Caco-2 (cell line): ENCODE measurements around the gene KCNC4. TPM values are rescaled to one million over a fixed set of nuclear protein-coding genes. Genes with fewer than 3 reads are reported as not detected.

ENCODE experiments used
- BruUV-seq: library from RNA; stranded (reverse); fragments of 400-500 nt; replicated peaks from 2 replicates; lab custom pipeline; 2021; lab: Mats Ljungman, UMichigan
- CTCF ChIA-PET: fragments of 300-600 bp; sonication (Branson Sonifier 250); formaldehyde crosslinking; loops from one replicate; lab custom pipeline; 2022; ENCODE audit warnings: antibody characterized with exemption; lab: Charles Lee
- POLR2A ChIA-PET: fragments of 300-600 bp; sonication (Branson Sonifier 250); formaldehyde crosslinking; loops from one replicate; lab custom pipeline; 2022; ENCODE audit warnings: antibody characterized with exemption; lab: Charles Lee
- DNase-seq, 2 experiments: peaks; one replicate each; pipeline versions ENCODE4 v3.0.0 to v3.0.0-alpha.2; 2020 to 2022
- H3K27me3 ChIP-seq: replicated peaks from 2 replicates; pipeline ENCODE4 v1.6.0; 2011; ENCODE audit warnings: low read length; ENCODE audit not compliant: control insufficient read depth, insufficient read depth
- H3K36me3 ChIP-seq: 2 replicates; pipeline ENCODE4 v1.5.1; 2011; ENCODE audit warnings: low read length; ENCODE audit not compliant: control insufficient read depth, insufficient read depth
- H3K4me1 ChIP-seq: fragments of 250-450 bp; sonication (Bioruptor Pico); 2 replicates; pipeline ENCODE4 v1.5.1; 2020; ENCODE audit warnings: mild to moderate bottlenecking
- H3K4me3 ChIP-seq: 2 replicates; pipeline ENCODE4 v1.5.1; 2011; ENCODE audit warnings: low read depth, mild to moderate bottlenecking, control low read depth, low read length
- H3K9me3 ChIP-seq: fragments of 250-450 bp; sonication (Bioruptor Pico); 2 replicates; pipeline ENCODE4 v1.5.1; 2020; ENCODE audit warnings: mild to moderate bottlenecking, moderate library complexity
- H3K27ac Mint-ChIP-seq: one replicate; pipeline ENCODE4 v1.8.0; 2022; ENCODE audit warnings: mixed read lengths; ENCODE audit not compliant: unreplicated experiment
- H3K27me3 Mint-ChIP-seq: one replicate; pipeline ENCODE4 v1.8.0; 2022; ENCODE audit warnings: mixed read lengths; ENCODE audit not compliant: insufficient read depth, unreplicated experiment
- H3K36me3 Mint-ChIP-seq: one replicate; pipeline ENCODE4 v1.8.0; 2022; ENCODE audit warnings: mild to moderate bottlenecking, mixed read lengths; ENCODE audit not compliant: insufficient read depth, unreplicated experiment
- H3K4me1 Mint-ChIP-seq: one replicate; pipeline ENCODE4 v1.8.0; 2022; ENCODE audit warnings: low read depth, mixed read lengths; ENCODE audit not compliant: unreplicated experiment
- H3K4me3 Mint-ChIP-seq: one replicate; pipeline ENCODE4 v1.8.0; 2022; ENCODE audit warnings: mild to moderate bottlenecking, moderate library complexity, mixed read lengths; ENCODE audit not compliant: unreplicated experiment
- H3K9me3 Mint-ChIP-seq: one replicate; pipeline ENCODE4 v1.8.0; 2022; ENCODE audit warnings: mixed read lengths; ENCODE audit not compliant: unreplicated experiment
- intact Hi-C: fragments of 100-400 bp; cut with micrococcal nuclease; formaldehyde crosslinking; loops from one replicate; pipeline ENCODE4 v1.10.0; 2022; ENCODE audit not compliant: unreplicated experiment
- total RNA-seq: library from RNA; stranded (reverse); gene quantifications from 2 replicates; pipeline ENCODE4 v1.2.3, GENCODE V29; 2022
- TF ChIP-seq, protein P1 (sequence below), 2 experiments: fragments of 200-600 bp in 1 of 2; IDR thresholded peaks; 1 replicate in 1 of 2; 2 replicates in 1 of 2; pipeline versions ENCODE4 v1.5.1 to v1.8.0; 2011 to 2022; ENCODE audit warnings: antibody characterized with exemption in 1 of 2, control low read depth in 1 of 2, inconsistent platforms in 1 of 2, low read depth in 1 of 2, low read length in 1 of 2, mild to moderate bottlenecking in 1 of 2, moderate library complexity in 1 of 2; ENCODE audit not compliant: insufficient read depth in 1 of 2, severe bottlenecking in 1 of 2, unreplicated experiment in 1 of 2

KCNC4 gene
- total RNA-seq, 1 experiment from 2014 or later, result 5.3 TPM

DNA sequence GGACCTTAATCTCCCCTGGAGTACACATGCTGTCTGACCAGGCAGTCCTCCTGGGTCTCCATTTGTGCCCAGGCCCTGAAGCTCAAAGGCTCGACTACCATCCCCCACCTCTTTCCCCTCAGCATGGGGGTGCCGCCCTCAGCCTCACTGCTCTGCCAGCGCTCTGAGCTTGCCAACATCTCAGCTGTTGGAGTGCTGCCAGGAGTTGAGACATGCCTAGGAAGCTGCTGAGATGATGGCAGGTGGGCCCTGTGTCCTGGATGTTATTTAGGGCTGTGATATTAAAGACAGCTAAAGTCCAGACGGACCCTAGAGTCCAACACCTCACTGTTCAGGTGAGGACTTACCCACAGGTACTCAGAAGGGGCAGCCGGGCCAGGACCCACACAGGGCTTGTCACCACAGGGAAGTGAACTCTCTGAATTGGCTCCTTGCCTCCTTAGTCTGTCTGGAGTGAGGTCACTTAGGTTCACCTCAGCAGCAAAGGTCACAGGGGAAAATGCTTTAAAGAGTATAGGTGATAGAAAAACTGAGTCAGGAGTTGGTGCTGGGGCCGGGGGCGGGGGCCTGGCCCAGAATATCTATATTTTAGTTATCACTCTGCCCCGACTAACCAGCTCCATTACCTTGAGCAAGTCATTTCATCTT, 19.7 kb upstream of the KCNC4 start:
- Histone ChIP-seq H3K36me3 (no peaks in the 10 kb centered on the region), H3K4me1 (no peaks in the 10 kb centered on the region), H3K27me3 (no peaks in the 10 kb centered on the region), H3K4me3 (no peak overlapping the region), H3K9me3 (no peaks in the 10 kb centered on the region)
- H3K36me3 Mint-ChIP-seq, result no peaks in the 10 kb centered on the region
- no peak for DNase-seq
- peaks cover 15% of the 10 kb centered on the region for H3K27me3 Mint-ChIP-seq
- intact Hi-C loops, result no loop called here
- H3K4me1 Mint-ChIP-seq, result peaks cover 7% of the 10 kb centered on the region
- no peak overlapping the region for H3K4me3 Mint-ChIP-seq
- no peaks in the 10 kb centered on the region for H3K9me3 Mint-ChIP-seq
- BruUV-seq, result no TSS peak
- POLR2A ChIA-PET, result no interaction called here
- H3K27ac Mint-ChIP-seq, result no peak overlapping the region
- TF ChIP-seq, protein P1, sequence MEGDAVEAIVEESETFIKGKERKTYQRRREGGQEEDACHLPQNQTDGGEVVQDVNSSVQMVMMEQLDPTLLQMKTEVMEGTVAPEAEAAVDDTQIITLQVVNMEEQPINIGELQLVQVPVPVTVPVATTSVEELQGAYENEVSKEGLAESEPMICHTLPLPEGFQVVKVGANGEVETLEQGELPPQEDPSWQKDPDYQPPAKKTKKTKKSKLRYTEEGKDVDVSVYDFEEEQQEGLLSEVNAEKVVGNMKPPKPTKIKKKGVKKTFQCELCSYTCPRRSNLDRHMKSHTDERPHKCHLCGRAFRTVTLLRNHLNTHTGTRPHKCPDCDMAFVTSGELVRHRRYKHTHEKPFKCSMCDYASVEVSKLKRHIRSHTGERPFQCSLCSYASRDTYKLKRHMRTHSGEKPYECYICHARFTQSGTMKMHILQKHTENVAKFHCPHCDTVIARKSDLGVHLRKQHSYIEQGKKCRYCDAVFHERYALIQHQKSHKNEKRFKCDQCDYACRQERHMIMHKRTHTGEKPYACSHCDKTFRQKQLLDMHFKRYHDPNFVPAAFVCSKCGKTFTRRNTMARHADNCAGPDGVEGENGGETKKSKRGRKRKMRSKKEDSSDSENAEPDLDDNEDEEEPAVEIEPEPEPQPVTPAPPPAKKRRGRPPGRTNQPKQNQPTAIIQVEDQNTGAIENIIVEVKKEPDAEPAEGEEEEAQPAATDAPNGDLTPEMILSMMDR (IDR thresholded peaks at IDR 0.05; ENCODE audit: insufficient read depth in 1 of 2, low read depth in 1 of 2, low read length in 1 of 2, severe bottlenecking in 1 of 2, unreplicated experiment in 1 of 2), result no peak
- CTCF ChIA-PET, result no interaction called here

- BruUV-seq, result no TSS peak
- POLR2A ChIA-PET, result no interaction called here
These were observed 17.6 kb upstream of the KCNC4 start for GRCh38 chr1:110192541-110192940.

DNA sequence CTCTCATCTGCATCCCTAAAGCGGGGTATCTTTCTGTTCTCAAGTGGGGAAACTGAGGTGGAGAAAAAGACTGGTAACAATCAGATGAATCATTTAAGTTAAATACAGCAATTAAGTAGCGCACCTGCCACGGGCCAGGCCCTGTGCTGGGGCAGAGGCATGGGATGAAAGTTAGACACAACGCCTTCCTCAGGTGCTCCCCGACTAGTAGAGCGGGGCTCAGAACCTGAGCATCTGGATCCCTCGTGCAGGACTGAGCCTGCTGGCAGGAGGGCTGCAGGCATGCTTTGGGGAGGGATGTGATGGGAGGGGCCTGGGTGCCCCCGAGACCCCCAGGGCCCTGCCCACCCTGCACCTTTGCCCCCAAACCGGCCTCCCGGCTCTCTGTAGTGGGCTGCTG, 14.9 kb upstream of the KCNC4 start:
- no TSS peak for BruUV-seq
- TF ChIP-seq, protein P1 (IDR thresholded peaks at IDR 0.05; ENCODE audit: insufficient read depth in 1 of 2, low read depth in 1 of 2, low read length in 1 of 2, severe bottlenecking in 1 of 2, unreplicated experiment in 1 of 2), result no peak
- no peaks in the 10 kb centered on the region for H3K9me3 Mint-ChIP-seq

More at GRCh38 chr1:110192541-110192940, 17.6 kb upstream of the KCNC4 start:
- Mint-ChIP-seq H3K9me3 (no peaks in the 10 kb centered on the region), H3K4me1 (no peaks in the 10 kb centered on the region), H3K4me3 (no peak overlapping the region), H3K27me3 (peaks cover 11% of the 10 kb centered on the region), H3K36me3 (no peaks in the 10 kb centered on the region), H3K27ac (no peak overlapping the region)
- DNase-seq, result no peak
- H3K27me3 ChIP-seq, result no peaks in the 10 kb centered on the region
- CTCF ChIA-PET, result no interaction called here
- intact Hi-C loops, result no loop called here
- no peaks in the 10 kb centered on the region for H3K4me1 ChIP-seq
- H3K4me3 ChIP-seq, result no peak overlapping the region
- H3K9me3 ChIP-seq, result no peaks in the 10 kb centered on the region
- no peaks in the 10 kb centered on the region for H3K36me3 ChIP-seq
- TF ChIP-seq, protein P1 (IDR thresholded peaks at IDR 0.05; ENCODE audit: insufficient read depth in 1 of 2, low read depth in 1 of 2, low read length in 1 of 2, severe bottlenecking in 1 of 2, unreplicated experiment in 1 of 2), result no peak

More for the DNA sequence above, 14.9 kb upstream of the KCNC4 start:
- H3K27me3 Mint-ChIP-seq, result no peaks in the 10 kb centered on the region
- no peaks in the 10 kb centered on the region for H3K36me3 ChIP-seq
- ChIA-PET CTCF (no interaction called here), POLR2A (no interaction called here)
- no peaks in the 10 kb centered on the region for H3K36me3 Mint-ChIP-seq
- H3K4me1 ChIP-seq, result no peaks in the 10 kb centered on the region
- no peaks in the 10 kb centered on the region for H3K4me1 Mint-ChIP-seq
- H3K9me3 ChIP-seq, result no peaks in the 10 kb centered on the region
- intact Hi-C loops, result no loop called here
- DNase-seq, result no peak
- no peak overlapping the region for H3K27ac Mint-ChIP-seq
- no peak overlapping the region for H3K4me3 Mint-ChIP-seq
- H3K4me3 ChIP-seq, result no peak overlapping the region
- H3K27me3 ChIP-seq, result no peaks in the 10 kb centered on the region
